HT1080 (cell line): Measurements from ENCODE around the gene IGFL1. TPM values are rescaled to one million over a fixed set of nuclear protein-coding genes. Genes with fewer than 3 reads are reported as not detected.
"Not testable (repeated sequence)": the region's sequence is repeated elsewhere in the genome, so short reads cannot be mapped to it uniquely, and the experiment has no call there.

ENCODE experiments used
- DNase-seq: peaks from one replicate; pipeline ENCODE4 v3.0.0-alpha.2; 2015; ENCODE audit warnings: low read depth
- total RNA-seq: library from RNA; depleted of rRNA; stranded (reverse); fragments of >200 nt; shearing (Covaris generic); gene quantifications from 2 replicates; pipeline ENCODE4 v1.2.3, GENCODE V29; 2014

IGFL1 gene
- total RNA-seq, 1 experiment from 2014 or later: not detected

GRCh38 chr19:46221981-46222610 lies 7.4 kb upstream of the IGFL1 start:
- peak; percentile 50 for DNase-seq

GRCh38 chr19:46223787-46224186 lies 5.8 kb upstream of the IGFL1 start:
- DNase-seq: not testable (repeated sequence)

GRCh38 chr19:46224773-46225172 lies 4.8 kb upstream of the IGFL1 start:
- DNase-seq: no peak

GRCh38 chr19:46225558-46226004 lies 4.0 kb upstream of the IGFL1 start:
- no peak for DNase-seq

GRCh38 chr19:46226438-46226973 lies 3.0 kb upstream of the IGFL1 start:
- no peak for DNase-seq

GRCh38 chr19:46232029-46232428 lies 2.5 kb downstream of the IGFL1 start:
- DNase-seq: no peak

- no peak for DNase-seq
These were observed 2.9 kb downstream of the IGFL1 start for GRCh38 chr19:46232468-46232867.

- DNase-seq: no peak
These were observed 3.5 kb downstream of the IGFL1 start for GRCh38 chr19:46232938-46233621.

- DNase-seq: not testable (repeated sequence)
These were observed 4.3 kb downstream of the IGFL1 start for GRCh38 chr19:46233871-46234270.

- DNase-seq: not testable (repeated sequence)
These were observed 8.6 kb downstream of the IGFL1 start for GRCh38 chr19:46238141-46238540.

- no peak for DNase-seq
These were observed 9.9 kb downstream of the IGFL1 start for GRCh38 chr19:46239193-46240024.

- DNase-seq: no peak
These were observed 11.2 kb downstream of the IGFL1 start for GRCh38 chr19:46240693-46241092.

- DNase-seq: no peak
These were observed 12.1 kb downstream of the IGFL1 start for GRCh38 chr19:46241626-46242025.

GRCh38 chr19:46243081-46243654 lies 13.6 kb downstream of the IGFL1 start:
- DNase-seq: not testable (repeated sequence)

- DNase-seq: no peak
These were observed 20.7 kb downstream of the IGFL1 start for GRCh38 chr19:46250076-46250735.

GRCh38 chr19:46251416-46251815 lies 21.9 kb downstream of the IGFL1 start:
- DNase-seq: no peak

GRCh38 chr19:46254776-46255175 lies 25.2 kb downstream of the IGFL1 start:
- DNase-seq: no peak

GRCh38 chr19:46256855-46257254 lies 27.3 kb downstream of the IGFL1 start:
- no peak for DNase-seq

GRCh38 chr19:46261501-46261900 lies 32.0 kb downstream of the IGFL1 start:
- not testable (repeated sequence) for DNase-seq

GRCh38 chr19:46262684-46263296 lies 33.2 kb downstream of the IGFL1 start:
- peak; percentile 83 for DNase-seq
